LNCaP clone FGC (cell line): ENCODE measurements around the gene OPN3.

Experiments used
- DNase-seq: peaks from one replicate; pipeline ENCODE4 v3.0.0-alpha.2; 2011; ENCODE audit warnings: low read depth
- H3K4me3 ChIP-seq: 2 replicates; pipeline ENCODE4 v1.5.1; 2011; ENCODE audit warnings: mild to moderate bottlenecking, low read depth, low read length, control low read depth
- CTCF ChIP-seq: IDR thresholded peaks from 2 replicates; pipeline ENCODE4 v1.5.1; 2012; ENCODE audit warnings: mild to moderate bottlenecking; ENCODE audit not compliant: control insufficient read depth, insufficient read depth; ENCODE audit errors: extremely low read depth

Gene OPN3

GRCh38 chr1:241622669-241623068, 17.5 kb downstream of the OPN3 start:
- no peak overlapping the region for H3K4me3 ChIP-seq
- TF ChIP-seq CTCF, result no peak
- DNase-seq, result no peak

GRCh38 chr1:241617426-241617825, 22.7 kb downstream of the OPN3 start:
- no peak overlapping the region for H3K4me3 ChIP-seq
- no peak for DNase-seq
- no peak for TF ChIP-seq CTCF

GRCh38 chr1:241615043-241615974, 24.9 kb downstream of the OPN3 start:
- TF ChIP-seq CTCF, result no peak
- DNase-seq, result no peak
- H3K4me3 ChIP-seq, result no peak overlapping the region

DNA sequence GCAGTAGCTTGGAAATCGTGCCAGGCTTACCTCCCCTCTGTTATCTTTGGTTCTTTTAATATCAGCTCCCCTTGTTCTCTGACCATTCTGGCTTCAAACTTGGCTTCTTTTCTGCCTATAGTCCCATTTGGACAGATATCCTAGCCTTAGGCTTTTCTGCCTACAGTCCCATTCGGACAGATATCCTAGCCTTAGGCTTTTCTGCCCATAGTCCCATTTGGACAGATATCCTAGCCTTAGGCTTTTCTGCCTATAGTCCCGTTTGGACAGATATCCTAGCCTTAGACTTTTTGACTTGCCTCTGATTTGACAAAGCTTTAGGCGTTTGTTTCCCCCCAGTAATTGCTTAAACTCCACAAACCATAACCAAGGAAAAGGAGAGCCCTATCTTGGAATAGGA, 25.6 kb downstream of the OPN3 start:
- TF ChIP-seq CTCF, result no peak
- DNase-seq, result no peak
- no peak overlapping the region for H3K4me3 ChIP-seq

- no peak for TF ChIP-seq CTCF
- no peak for DNase-seq
- no peak overlapping the region for H3K4me3 ChIP-seq
These were observed 26.0 kb downstream of the OPN3 start for GRCh38 chr1:241614144-241614543.

- no peak overlapping the region for H3K4me3 ChIP-seq
- no peak for TF ChIP-seq CTCF
- DNase-seq, result no peak
These were observed 27.4 kb downstream of the OPN3 start for GRCh38 chr1:241612533-241613477.
